WTC11 (cell line): ENCODE measurements around the gene RAB7A. TPM values are rescaled to one million over a fixed set of nuclear protein-coding genes. Genes with fewer than 3 reads are reported as not detected.

Experiments used
- ATAC-seq: fragments of 200-7000 bp; cut with Tn5 transposase; 2 replicates; pipeline ENCODE4 v1.10.0; 2021; ENCODE audit warnings: mild to moderate bottlenecking, moderate library complexity
- CTCF ChIA-PET: fragments of 300-600 bp; sonication (Branson Sonifier 250); formaldehyde crosslinking; loops from one replicate; lab custom pipeline; 2021; ENCODE audit warnings: antibody characterized with exemption; lab: Charles Lee
- POLR2A ChIA-PET: fragments of 350-600 bp; sonication (Branson Sonifier 250); formaldehyde crosslinking; loops from one replicate; lab custom pipeline; 2021; ENCODE audit warnings: antibody characterized with exemption; lab: Charles Lee
- DNase-seq: peaks from one replicate; pipeline ENCODE4 v3.0.0; 2021; ENCODE audit warnings: low spot score
- H3K27ac Mint-ChIP-seq: 2 replicates; pipeline ENCODE4 v1.8.0; 2021; ENCODE audit warnings: mixed read lengths
- H3K27me3 Mint-ChIP-seq: 2 replicates; pipeline ENCODE4 v1.8.0; 2021; ENCODE audit warnings: low read depth, mild to moderate bottlenecking, moderate library complexity, mixed read lengths
- H3K36me3 Mint-ChIP-seq: 2 replicates; pipeline ENCODE4 v1.8.0; 2021; ENCODE audit warnings: mixed read lengths
- H3K4me1 Mint-ChIP-seq: 2 replicates; pipeline ENCODE4 v1.8.0; 2022; ENCODE audit warnings: mixed read lengths
- H3K4me3 Mint-ChIP-seq: 2 replicates; pipeline ENCODE4 v1.8.0; 2021; ENCODE audit warnings: mild to moderate bottlenecking, moderate library complexity, mixed read lengths
- H3K9me3 Mint-ChIP-seq: 2 replicates; pipeline ENCODE4 v1.8.0; 2021; ENCODE audit warnings: mixed read lengths
- CTCF ChIP-seq: fragments of 200-600 bp; IDR thresholded peaks from 2 replicates; pipeline ENCODE4 v1.8.0; 2022; ENCODE audit warnings: antibody characterized with exemption
- NR1H2 ChIP-seq: sonication (generic); formaldehyde crosslinking; IDR thresholded peaks from 2 replicates; pipeline ENCODE4 v1.9.0; 2021; ENCODE audit warnings: mild to moderate bottlenecking, moderate library complexity, missing genetic modification reagents
- NR2C2 ChIP-seq: sonication (generic); formaldehyde crosslinking; IDR thresholded peaks from 2 replicates; pipeline ENCODE4 v1.8.0; 2022; ENCODE audit warnings: mild to moderate bottlenecking, missing genetic modification reagents
- TCF7 ChIP-seq: sonication (generic); formaldehyde crosslinking; IDR thresholded peaks from 2 replicates; pipeline ENCODE4 v1.8.0; 2022; ENCODE audit warnings: mild to moderate bottlenecking, low read depth, missing genetic modification reagents, moderate library complexity
- TEAD4 ChIP-seq: sonication (generic); formaldehyde crosslinking; IDR thresholded peaks from 2 replicates; pipeline ENCODE4 v1.8.0; 2022; ENCODE audit warnings: mild to moderate bottlenecking, missing genetic modification reagents
- ZBTB43 ChIP-seq: sonication (generic); formaldehyde crosslinking; IDR thresholded peaks from 2 replicates; pipeline ENCODE4 v1.8.1; 2023; ENCODE audit warnings: mild to moderate bottlenecking, missing genetic modification reagents
- ZMAT4 ChIP-seq: fragments of 250-450 bp; sonication (Bioruptor Pico); IDR thresholded peaks from 2 replicates; pipeline ENCODE4 v1.9.0; 2021; ENCODE audit warnings: mild to moderate bottlenecking
- ZNF121 ChIP-seq: sonication (generic); formaldehyde crosslinking; IDR thresholded peaks from 2 replicates; pipeline ENCODE4 v1.8.0; 2023; ENCODE audit warnings: missing genetic modification reagents
- ZNF425 ChIP-seq: fragments of 250-450 bp; sonication (Bioruptor Pico); conservative IDR thresholded peaks from 2 replicates; pipeline ENCODE4 v1.9.0; 2021; ENCODE audit warnings: mild to moderate bottlenecking
- total RNA-seq: library from RNA; stranded (reverse); gene quantifications from 3 replicates; pipeline ENCODE4 v1.2.3, GENCODE V29; 2021
- TF ChIP-seq, protein P1 (sequence below): sonication (generic); formaldehyde crosslinking; conservative IDR thresholded peaks from 2 replicates; pipeline ENCODE4 v1.8.1; 2022; ENCODE audit warnings: mild to moderate bottlenecking, missing genetic modification reagents
- TF ChIP-seq, protein P2 (sequence below): fragments of 250-450 bp; sonication (Bioruptor Pico); IDR thresholded peaks from 2 replicates; pipeline ENCODE4 v1.9.0; 2021; ENCODE audit warnings: mild to moderate bottlenecking, borderline replicate concordance

Gene RAB7A
- total RNA-seq, 1 experiment from 2014 or later = 184 TPM

DNA sequence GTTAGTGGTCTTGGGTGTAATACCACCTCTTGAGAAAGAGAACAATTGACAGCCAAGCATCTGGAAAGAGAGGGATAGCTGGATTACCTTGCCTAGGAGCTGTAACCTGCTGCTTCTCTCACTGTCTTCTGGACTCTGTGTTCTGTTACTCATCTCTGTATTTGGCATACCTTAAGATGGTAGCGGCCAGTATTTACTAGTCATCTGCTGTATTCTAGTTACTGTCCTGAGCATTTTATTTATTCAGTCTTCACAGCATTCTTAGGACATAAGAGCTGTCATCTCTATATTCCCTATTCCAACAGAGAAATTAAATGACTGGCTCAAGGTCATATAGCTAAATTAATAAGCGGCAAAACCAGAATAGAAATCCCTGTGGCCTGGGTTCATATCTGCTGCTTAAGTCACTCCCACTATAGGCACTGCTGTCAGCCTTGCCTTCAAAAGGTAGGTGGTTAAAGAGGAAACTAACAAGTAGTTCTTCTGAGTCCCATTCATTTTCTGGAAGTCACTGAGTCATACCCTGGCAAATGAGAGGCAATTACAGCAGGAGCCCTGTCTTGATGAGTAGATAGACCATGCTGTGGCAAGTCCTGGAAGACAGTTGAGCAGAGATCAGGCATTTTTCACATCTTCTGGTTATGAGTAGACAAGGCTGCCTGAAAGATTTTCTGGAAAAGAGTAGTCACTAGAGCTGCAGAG, 68.2 kb downstream of the RAB7A start:
- TF ChIP-seq ZBTB43 (CRISPR knock-in tag) = no peak
- no peak for TF ChIP-seq TCF7 (CRISPR knock-in tag)
- TF ChIP-seq, all 79 proteins: peak for 0
- no peaks in the 10 kb centered on the region for H3K27me3 Mint-ChIP-seq
- CTCF ChIA-PET = interaction anchor here (0.6 to 3.7 kb wide), 20 partner anchors 9 to 186 kb away, joined by 3 to 44 read pairs (median 7); no protein-coding TSS in a partner anchor
- peaks cover 32% of the 10 kb centered on the region for H3K36me3 Mint-ChIP-seq
- ATAC-seq (no peak), DNase-seq (no peak)
- no peaks in the 10 kb centered on the region for H3K9me3 Mint-ChIP-seq
- H3K4me3 Mint-ChIP-seq = no peak overlapping the region
- H3K27ac Mint-ChIP-seq = peak overlapping the region; percentile 78
- H3K4me1 Mint-ChIP-seq = peaks cover 20% of the 10 kb centered on the region
- POLR2A ChIA-PET = interaction anchor here (0.6 to 1.2 kb wide), 2 partner anchors 25 to 114 kb away, joined by 3 to 5 read pairs; no protein-coding TSS in a partner anchor

GRCh38 chr3:128794770-128795649, 69.0 kb downstream of the RAB7A start:
- no peak overlapping the region for H3K4me3 Mint-ChIP-seq
- ChIA-PET POLR2A (interaction anchor here (1.2 to 1.5 kb wide), 2 partner anchors 115 kb away, joined by 3 to 5 read pairs; no protein-coding TSS in a partner anchor), CTCF (interaction anchor here (0.6 to 3.7 kb wide), 21 partner anchors 9 to 186 kb away, joined by 3 to 44 read pairs (median 7); no protein-coding TSS in a partner anchor)
- peak; percentile 99 for ATAC-seq
- peaks cover 20% of the 10 kb centered on the region for H3K4me1 Mint-ChIP-seq
- TF ChIP-seq ZMAT4 (CRISPR knock-in tag) = no peak
- TF ChIP-seq NR2C2 (CRISPR knock-in tag) = no peak
- TF ChIP-seq, protein P1, sequence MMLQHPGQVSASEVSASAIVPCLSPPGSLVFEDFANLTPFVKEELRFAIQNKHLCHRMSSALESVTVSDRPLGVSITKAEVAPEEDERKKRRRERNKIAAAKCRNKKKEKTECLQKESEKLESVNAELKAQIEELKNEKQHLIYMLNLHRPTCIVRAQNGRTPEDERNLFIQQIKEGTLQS = no peak
- no peak for TF ChIP-seq NR1H2
- TF ChIP-seq, protein P2, sequence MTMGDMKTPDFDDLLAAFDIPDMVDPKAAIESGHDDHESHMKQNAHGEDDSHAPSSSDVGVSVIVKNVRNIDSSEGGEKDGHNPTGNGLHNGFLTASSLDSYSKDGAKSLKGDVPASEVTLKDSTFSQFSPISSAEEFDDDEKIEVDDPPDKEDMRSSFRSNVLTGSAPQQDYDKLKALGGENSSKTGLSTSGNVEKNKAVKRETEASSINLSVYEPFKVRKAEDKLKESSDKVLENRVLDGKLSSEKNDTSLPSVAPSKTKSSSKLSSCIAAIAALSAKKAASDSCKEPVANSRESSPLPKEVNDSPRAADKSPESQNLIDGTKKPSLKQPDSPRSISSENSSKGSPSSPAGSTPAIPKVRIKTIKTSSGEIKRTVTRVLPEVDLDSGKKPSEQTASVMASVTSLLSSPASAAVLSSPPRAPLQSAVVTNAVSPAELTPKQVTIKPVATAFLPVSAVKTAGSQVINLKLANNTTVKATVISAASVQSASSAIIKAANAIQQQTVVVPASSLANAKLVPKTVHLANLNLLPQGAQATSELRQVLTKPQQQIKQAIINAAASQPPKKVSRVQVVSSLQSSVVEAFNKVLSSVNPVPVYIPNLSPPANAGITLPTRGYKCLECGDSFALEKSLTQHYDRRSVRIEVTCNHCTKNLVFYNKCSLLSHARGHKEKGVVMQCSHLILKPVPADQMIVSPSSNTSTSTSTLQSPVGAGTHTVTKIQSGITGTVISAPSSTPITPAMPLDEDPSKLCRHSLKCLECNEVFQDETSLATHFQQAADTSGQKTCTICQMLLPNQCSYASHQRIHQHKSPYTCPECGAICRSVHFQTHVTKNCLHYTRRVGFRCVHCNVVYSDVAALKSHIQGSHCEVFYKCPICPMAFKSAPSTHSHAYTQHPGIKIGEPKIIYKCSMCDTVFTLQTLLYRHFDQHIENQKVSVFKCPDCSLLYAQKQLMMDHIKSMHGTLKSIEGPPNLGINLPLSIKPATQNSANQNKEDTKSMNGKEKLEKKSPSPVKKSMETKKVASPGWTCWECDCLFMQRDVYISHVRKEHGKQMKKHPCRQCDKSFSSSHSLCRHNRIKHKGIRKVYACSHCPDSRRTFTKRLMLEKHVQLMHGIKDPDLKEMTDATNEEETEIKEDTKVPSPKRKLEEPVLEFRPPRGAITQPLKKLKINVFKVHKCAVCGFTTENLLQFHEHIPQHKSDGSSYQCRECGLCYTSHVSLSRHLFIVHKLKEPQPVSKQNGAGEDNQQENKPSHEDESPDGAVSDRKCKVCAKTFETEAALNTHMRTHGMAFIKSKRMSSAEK (CRISPR knock-in tag) = no peak
- peak; percentile 93 for TF ChIP-seq ZNF121 (CRISPR knock-in tag)
- TF ChIP-seq CTCF = peak; percentile 80
- no peak for TF ChIP-seq ZNF425
- TF ChIP-seq TEAD4 (CRISPR knock-in tag) = no peak
- H3K36me3 Mint-ChIP-seq = peaks cover 40% of the 10 kb centered on the region
- H3K27me3 Mint-ChIP-seq = no peaks in the 10 kb centered on the region
- no peaks in the 10 kb centered on the region for H3K9me3 Mint-ChIP-seq
- H3K27ac Mint-ChIP-seq = peak overlapping the region; percentile 47
- peak; percentile 69 for DNase-seq
